ENCODE results near the gene FOXP1.

- TF ChIP-seq POLR2A (IDR thresholded peaks at IDR 0.05; ENCODE audit: low read depth, low read length) (no peak), POLR2AphosphoS5 (IDR thresholded peaks at IDR 0.05; ENCODE audit: low read depth, low read length) (no peak), SPI1 (IDR thresholded peaks at IDR 0.05; ENCODE audit: low read depth, low read length) (no peak)
Measured at GRCh38 chr3:71389911-71390573, 193.5 kb downstream of the FOXP1 start.
